22Rv1 (cell line): ENCODE data around the gene CFAP119.

ENCODE experiments used
- H3K27ac ChIP-seq: fragments of 450-650 bp; 2 replicates; pipeline ENCODE4 v1.5.1; 2017
- CTCF ChIP-seq: fragments of 450-650 bp; IDR thresholded peaks from 2 replicates; pipeline ENCODE4 v1.5.1; 2017; ENCODE audit warnings: mild to moderate bottlenecking
- ZFX ChIP-seq: fragments of 450-650 bp; IDR thresholded peaks from 2 replicates; pipeline ENCODE4 v1.6.1; 2017; ENCODE audit warnings: antibody characterized with exemption, borderline replicate concordance

The CFAP119 gene

GRCh38 chr16:30743716-30744115, 18.1 kb downstream of the CFAP119 start:
- TF ChIP-seq ZFX (no peak), CTCF (no peak)
- no peak overlapping the region for H3K27ac ChIP-seq

GRCh38 chr16:30741461-30741914, 20.4 kb downstream of the CFAP119 start:
- peak overlapping the region; percentile 96 for H3K27ac ChIP-seq
- no peak for TF ChIP-seq ZFX
- TF ChIP-seq CTCF, result no peak

- TF ChIP-seq CTCF, result no peak
- no peak for TF ChIP-seq ZFX
- H3K27ac ChIP-seq, result peak overlapping the region; percentile 96
Observed at GRCh38 chr16:30740364-30741251, 21.3 kb downstream of the CFAP119 start.

- peak overlapping the region; percentile 96 for H3K27ac ChIP-seq
- TF ChIP-seq ZFX, result no peak
- no peak for TF ChIP-seq CTCF
Observed at GRCh38 chr16:30738984-30739951, 22.6 kb downstream of the CFAP119 start.

GRCh38 chr16:30737794-30738648, 23.8 kb downstream of the CFAP119 start:
- H3K27ac ChIP-seq, result peak overlapping the region; percentile 96; the same call in 1 of the 2 replicates
- TF ChIP-seq ZFX (no peak), CTCF (no peak)

- H3K27ac ChIP-seq, result peak overlapping the region; percentile 5; the same call in 1 of the 2 replicates
- TF ChIP-seq CTCF (no peak), ZFX (no peak)
Observed at GRCh38 chr16:30736995-30737793, 24.7 kb downstream of the CFAP119 start.
